HG03045 (cell line): ENCODE results near the gene PI16.
A peak's percentile ranks its signal among the peaks of the same experiment; 100 is the strongest.

Experiments
- ATAC-seq: cut with Tn5 transposase; IDR thresholded peaks from one replicate; pipeline ENCODE4 v1.9.1; 2021; ENCODE audit warnings: mild to moderate bottlenecking, moderate library complexity; ENCODE audit not compliant: unreplicated experiment

Gene PI16, protein sequence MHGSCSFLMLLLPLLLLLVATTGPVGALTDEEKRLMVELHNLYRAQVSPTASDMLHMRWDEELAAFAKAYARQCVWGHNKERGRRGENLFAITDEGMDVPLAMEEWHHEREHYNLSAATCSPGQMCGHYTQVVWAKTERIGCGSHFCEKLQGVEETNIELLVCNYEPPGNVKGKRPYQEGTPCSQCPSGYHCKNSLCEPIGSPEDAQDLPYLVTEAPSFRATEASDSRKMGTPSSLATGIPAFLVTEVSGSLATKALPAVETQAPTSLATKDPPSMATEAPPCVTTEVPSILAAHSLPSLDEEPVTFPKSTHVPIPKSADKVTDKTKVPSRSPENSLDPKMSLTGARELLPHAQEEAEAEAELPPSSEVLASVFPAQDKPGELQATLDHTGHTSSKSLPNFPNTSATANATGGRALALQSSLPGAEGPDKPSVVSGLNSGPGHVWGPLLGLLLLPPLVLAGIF

GRCh38 chr6:36954262-36954931, at the start of gene PI16:
PI16 (plus strand) TSS chr6:36954738; CDS start chr6:36954761, 23 bp downstream.
- no peak for ATAC-seq

DNA sequence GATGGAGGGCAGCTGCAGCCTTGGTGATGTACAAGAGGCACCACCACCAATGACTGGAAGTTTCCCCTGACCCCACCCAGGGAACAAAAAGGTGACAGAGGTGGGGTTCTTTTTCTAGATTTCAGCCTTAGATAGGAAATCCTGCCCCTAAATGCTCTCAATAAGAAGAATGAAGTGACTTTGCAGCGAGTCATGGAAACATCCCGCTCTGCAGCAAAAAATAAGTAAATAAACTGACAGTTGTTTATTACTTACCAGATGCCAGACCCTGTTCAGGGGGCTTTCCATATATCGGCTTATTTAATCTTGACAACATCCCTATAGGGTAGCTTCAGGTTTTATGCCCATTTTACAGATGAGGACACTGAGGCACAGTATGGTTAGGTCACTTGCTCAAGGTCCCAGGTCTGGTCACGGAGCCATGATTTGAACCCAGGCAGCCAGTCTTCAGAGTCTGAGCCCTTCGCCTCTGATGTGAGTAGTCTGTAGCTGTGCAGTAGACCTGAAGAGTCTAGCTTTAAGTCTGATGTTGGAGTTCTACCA, 49.6 kb upstream of the PI16 start:
- ATAC-seq: no peak

DNA sequence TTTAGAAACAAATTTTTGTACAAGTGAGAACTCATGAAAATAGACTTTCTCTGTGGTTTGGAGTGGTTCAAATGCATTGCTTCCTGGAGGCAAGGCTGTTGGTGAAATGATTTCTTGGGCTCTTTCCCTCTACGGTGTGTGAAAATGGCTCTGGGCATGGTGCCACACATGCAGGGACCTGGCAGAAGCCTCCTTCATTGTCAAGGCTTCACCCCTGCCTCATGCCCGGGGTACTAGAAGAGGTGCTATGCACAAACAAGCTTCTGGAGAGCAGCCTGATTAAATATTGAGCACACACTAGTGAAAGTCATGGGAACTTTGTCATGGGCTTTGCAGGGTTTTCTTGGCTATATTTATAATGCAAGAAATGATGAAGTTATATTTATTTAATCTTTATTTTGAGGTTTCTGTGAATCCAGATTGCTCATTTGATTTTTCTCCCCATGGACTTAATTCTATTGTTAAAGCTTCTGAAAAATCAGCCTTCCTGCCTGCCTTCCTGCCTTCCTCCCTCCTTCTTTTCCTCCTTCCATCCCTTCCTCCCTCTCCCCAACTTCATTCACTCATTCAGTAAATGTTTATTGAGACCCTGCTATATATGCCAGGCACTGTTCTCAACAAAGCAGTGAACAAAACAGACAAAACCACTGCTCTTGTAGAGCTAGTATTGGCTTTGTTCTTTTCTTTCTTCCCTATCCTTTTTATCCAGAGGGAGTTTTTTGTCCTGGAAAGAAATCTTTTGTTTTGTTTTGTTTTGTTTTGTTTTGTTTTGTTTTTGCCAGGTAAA, 47.8 kb upstream of the PI16 start:
- no peak for ATAC-seq

- ATAC-seq: no peak
These were observed 46.8 kb upstream of the PI16 start for GRCh38 chr6:36907781-36908180.

GRCh38 chr6:36908747-36909146, 45.8 kb upstream of the PI16 start:
- no peak for ATAC-seq

GRCh38 chr6:36912030-36912454, 42.5 kb upstream of the PI16 start:
- ATAC-seq: peak; percentile 20

DNA sequence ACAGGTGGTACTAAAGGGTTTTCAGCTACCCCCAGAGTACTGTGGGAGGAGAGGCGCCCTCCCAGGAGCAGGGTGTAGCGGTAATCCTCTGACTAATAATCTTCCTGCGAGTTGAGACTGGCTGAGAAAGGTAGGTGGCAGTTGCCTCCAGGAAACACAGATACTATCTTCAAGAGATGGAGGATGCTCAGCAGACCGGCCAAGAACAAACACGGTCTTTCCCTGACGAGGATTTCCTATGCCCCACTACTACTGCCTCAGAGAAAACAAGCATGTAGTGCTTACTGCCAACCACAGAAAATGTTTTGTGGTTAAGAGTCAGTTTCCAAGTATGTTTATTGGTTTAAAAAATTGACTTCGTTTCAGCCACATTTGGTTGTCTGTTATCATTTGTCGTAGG, 42.0 kb upstream of the PI16 start:
- ATAC-seq: peak; percentile 84

DNA sequence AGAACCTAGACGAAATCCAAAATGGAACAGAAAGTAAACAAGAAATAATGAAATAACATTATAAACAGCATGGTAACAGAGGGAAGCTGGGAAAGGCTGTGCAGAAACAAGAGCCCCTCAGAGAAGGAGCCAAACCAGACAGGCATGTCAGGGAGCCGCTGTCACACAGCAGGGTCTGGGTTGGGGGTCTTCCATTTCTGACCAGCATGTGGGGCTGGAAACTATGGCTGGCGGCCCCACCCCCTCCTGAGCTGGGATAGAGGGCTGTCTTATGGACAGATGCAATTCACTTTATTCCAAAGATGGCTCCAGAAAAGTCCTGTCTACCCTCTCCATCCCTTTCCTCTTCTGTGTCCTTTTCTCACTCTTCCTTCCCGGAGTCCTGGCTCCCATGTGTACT, 41.5 kb upstream of the PI16 start:
- peak; percentile 8 for ATAC-seq

DNA sequence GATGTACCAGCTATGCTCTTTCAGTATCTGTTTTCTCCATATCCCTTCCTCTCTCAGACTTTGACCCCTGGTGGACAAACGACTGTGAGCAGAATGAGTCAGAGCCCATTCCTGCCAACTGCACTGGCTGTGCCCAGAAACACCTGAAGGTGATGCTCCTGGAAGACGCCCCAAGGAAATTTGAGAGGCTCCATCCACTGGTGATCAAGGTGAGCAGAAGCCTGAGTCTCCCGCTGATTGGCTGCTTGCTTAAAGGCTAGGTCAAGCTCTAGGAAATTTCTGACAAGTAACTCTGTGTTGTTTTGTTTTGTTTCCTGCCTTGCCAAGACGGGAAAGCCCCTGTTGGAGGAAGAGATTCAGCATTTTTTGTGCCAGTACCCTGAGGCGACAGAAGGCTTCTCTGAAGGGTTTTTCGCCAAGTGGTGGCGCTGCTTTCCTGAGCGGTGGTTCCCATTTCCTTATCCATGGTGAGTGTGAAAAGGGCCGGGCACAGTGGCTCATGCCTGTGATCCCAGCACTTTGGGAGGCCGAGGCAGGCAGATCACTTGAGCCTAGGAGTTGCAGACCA, 40.2 kb upstream of the PI16 start:
- ATAC-seq: no peak

- ATAC-seq: no peak
These were observed 38.9 kb upstream of the PI16 start for GRCh38 chr6:36915599-36915998.

GRCh38 chr6:36916126-36916525, 38.4 kb upstream of the PI16 start:
- no peak for ATAC-seq

DNA sequence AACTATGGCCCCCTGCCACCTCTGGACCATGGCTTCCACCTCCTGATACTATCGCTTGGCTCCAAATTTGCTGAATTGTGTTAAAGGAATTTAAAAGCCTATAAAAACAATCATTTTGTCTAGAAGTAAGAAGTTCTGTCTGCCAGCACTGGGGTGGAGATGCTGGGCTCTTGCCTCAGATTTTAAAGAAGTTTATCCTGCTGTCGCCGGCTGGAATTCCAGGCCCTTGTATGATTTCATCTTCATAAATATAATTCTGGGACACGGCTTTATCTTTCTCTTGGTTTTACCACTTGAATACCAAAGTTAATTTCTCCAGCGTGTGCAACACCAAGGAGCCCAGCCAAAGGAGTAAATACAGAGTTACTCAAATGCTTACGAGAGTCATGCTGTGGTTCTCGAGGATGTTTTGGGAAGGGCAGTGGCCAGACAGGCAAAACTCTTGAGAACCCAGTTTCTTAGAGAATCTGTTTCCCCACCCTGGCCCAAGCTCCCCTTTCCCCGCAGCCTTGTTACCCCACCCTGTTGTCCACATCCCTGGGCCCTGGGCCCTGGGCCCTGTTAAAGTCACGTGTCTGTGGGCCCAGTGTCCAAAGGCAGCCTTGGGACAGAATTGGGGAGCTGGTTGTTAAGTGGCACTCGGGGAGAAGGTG, 36.9 kb upstream of the PI16 start:
- no peak for ATAC-seq

- ATAC-seq: no peak
These were observed 34.5 kb upstream of the PI16 start for GRCh38 chr6:36920049-36920448.

- ATAC-seq: no peak
These were observed 34.0 kb upstream of the PI16 start for GRCh38 chr6:36920546-36920945.

- ATAC-seq: no peak
These were observed 30.4 kb upstream of the PI16 start for GRCh38 chr6:36924131-36924530.

- no peak for ATAC-seq
These were observed 29.7 kb upstream of the PI16 start for GRCh38 chr6:36924778-36925374.

- no peak for ATAC-seq
These were observed 28.7 kb upstream of the PI16 start for GRCh38 chr6:36925809-36926208.

DNA sequence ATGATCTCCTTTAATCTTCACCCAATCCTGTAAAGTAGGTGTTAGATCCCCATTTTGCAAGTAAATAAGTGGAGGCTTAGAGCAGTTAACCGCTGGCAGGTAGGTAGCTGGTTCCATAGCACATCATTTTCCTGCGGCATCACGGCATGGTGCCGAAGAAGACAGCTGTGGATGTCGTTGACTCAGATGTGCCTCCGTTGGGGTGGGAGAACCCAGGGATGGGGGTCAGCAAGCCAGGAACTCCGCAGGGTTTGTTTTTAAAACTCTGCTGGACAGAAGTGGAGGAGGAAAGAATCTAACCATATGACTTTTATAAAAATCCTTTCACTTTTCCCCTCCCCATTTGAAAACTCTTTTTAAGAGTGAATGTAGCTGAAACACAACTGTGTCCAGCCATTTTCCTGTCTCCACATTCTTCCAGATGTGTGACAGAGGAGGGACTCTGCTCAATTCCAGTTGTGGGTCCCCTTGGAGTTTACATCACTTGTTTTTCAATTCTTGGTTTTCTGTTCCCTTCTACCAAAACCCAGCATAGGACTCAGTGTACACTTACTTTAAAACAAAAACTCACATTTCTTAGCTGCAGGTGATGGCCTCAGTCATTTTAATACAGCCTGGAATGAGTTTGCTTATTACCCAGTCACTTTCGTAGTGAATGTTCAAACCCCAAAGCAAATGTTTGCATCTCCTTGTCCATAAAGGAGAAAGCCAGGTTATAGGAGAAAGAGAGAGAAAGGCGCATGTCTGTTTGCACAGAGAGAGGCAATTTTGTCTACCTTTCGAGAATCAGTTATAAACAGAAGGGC, 27.6 kb upstream of the PI16 start:
- ATAC-seq: no peak
